ENCODE data around the gene SRGAP1.

SRGAP1 gene

DNA sequence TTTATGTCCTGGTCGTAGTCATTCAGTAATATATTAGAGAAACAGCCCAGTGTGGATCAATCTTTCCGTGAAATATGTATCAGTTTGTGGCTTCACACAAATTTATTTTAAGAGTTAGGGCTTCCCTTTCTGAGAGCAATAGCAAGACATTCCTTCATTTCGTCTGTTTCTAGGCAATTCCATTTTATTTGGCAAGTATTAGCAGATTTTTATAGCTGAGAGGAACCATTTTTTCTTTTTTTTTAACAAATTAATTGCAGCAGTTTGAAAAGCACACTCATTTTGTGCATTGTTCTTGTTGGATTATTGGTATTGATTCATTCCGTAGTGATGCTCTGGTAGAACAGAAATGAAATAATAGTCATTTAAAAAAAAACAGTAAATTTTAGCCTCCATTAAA lies 132.9 kb downstream of the SRGAP1 start:
- DNase-seq = peak; percentile 42

DNA sequence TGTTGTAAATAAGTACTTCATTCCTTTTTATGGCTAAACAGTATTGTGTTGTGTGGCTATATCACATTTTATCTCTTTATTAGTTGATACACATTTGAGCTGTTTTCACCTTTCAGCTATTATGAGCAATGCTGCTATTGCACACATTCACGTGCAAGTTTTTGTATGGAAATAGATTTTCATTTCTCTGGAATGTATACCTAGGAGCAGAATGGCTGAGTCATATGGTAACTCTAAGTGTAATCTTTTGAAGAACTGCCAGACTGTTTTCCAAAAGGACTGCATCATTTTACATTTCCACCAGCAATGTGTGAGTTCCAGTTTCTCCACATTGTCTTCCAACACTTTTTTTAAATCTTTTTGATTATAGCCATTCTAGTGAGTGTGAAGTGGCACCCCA lies 134.0 kb downstream of the SRGAP1 start:
- DNase-seq = peak; percentile 90

DNA sequence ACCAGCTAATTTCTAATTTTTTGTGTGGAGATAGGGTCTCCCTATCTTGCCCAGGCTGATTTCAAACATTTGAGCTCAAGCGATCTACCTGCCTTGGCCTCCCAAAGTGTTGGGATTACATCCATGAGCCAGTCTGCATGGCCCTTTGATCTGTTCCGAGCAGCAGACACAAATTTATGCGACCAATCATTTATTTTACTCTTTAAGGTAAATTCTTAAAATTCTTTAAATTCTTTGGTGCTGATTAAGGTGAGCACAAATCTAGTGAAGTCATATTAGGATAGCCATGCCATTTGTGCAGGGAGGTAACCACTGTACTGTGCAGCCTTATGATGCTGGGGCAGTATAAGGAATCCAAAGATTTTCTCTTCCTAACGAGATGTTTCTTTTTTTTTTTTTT lies 135.7 kb downstream of the SRGAP1 start:
- no peak for DNase-seq

DNA sequence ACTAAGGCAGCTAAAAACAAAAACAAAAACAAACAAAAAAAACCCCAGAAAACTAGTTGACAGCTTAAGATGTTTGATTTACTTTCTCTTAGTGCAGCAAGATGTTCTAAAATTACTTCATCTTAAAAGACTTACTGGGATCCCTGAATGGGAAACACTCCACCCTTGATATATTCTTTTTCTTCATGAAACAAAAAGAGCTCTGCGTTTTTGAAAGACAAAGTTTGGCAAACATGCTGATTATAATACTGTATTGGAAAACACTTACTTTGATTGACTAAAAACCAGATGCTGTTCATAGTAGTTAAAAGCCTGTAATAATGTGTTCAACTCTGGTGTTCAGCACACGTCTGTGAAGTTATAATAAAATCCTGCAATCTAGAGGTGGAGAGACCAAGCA lies 136.8 kb downstream of the SRGAP1 start:
- no peak for DNase-seq

DNA sequence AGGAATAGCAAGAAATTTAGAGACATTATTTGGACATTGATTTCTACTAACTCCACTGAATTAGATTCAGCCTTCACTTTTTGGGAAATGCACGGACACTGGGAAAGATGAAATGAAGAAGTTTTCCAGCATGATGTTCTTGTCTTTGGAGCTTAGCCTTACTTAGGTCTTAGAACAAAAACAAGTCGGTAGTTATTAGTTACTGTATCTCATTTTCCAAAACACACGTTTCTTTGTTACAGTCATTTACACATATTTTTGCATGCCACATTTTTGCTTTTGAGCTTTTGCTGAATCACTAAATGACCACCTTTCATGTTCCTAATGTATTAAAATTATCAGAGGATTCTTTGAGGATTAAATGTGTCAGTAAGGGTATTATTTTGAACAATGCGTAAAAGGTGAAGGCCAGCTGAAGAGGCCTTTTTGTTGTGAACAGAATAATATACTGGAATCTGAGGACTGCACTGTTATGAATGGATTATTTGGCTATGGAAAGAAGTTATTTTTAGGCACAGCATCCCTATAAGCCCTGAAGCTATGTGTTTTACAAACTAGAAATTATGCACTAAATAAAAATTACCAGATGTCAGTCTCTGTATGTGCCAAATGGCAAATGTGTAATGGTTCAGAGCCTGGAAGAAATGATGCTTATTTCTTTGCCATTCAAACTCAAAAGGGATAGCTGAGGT lies 138.2 kb downstream of the SRGAP1 start:
- no peak for DNase-seq

DNA sequence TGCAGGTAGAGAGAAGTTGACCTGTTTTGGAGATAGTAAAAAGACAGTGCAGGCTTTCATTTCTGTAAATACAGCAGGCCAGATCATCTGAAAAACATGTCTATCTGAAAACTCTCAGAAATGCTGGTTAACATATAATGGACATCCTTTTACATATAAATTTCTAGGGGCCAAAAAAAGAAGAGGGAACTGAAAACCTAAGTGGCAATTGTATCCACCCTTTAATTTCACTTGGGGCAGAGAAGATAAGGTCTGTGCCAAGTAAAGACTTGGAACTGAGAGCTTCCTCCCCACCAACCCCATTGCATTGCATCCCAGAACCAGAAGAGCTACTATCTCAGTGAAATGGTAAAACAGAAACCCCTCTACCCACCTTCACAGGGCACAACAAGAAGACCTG lies 141.0 kb downstream of the SRGAP1 start:
- no peak for DNase-seq

DNA sequence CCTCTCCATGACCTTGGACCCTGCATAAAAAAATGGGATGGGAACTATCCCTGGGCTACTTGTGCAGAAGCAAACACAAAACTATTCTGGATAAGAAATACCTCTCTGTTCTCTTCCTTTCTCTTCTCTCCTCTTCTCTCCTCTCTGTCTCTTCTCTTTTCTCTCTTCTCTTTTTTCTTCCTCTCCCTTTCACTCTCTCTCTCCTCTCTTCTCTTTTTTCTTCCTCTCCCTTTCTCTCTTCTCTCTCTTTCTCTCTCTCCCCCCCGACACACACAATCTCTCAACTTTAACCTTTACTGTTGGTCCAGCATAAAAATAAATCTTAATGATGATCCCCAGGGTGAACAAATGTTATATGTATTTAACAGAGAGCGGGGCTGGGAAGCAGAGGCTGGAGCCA lies 141.4 kb downstream of the SRGAP1 start:
- DNase-seq = no peak

DNA sequence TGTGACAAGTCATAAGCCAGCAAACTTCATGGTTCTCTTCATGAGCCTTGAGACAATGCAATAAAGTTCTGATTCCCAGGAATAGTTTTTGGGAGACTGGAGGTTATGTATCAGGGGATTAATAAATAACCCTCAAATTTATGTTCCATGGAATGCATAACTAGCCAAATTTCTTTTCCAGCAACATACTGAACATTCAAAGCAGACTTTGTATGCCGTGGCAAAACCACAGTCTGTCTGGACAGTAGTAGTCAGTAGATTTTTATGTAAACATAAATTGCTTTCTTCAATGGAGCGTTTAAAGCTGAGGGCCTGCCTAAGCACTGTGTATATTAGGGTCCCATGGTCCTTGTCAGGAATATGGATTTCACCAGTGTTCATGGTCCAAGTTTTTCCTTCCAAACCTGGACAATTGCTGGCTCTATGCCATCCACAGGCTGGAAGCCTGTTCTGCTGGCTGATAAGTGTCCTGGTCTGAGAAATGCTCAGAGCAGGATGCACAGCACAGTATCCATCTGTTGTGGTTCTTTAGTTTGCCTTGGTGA lies 144.9 kb downstream of the SRGAP1 start:
- DNase-seq = peak; percentile 71

DNA sequence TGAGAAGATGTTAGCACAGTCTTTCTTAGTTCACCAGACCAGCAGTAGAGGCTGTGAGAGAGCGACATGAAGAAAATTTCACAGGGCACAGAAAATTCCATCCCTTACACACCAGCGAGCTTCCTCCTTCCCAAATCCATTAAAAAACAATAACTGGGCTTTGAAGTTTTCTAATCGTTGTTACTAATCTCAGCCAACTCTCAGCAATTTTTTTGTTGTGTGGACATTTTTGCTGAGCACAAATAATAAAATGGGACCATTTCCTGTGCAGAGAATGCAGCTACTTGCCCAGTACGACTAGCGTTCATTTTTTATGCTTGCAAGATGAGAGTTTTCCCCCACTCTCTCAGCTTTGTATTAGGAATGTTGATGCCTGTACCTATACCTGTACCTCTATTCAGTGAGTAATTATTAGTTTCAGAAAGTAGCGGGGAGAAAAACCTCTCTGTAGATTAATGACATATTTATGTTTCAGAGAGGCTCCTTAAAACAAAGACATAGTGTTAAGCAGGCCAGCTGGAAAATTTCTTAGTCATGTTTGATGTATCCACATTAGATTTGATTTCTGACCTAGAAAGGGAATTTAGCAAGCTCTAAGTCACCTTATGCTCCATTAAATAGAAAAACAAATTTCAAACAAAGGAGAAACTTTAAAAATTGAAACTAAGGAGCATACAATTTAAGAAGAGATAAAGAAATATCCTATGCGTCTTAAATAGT lies 146.5 kb downstream of the SRGAP1 start:
- no peak for DNase-seq

DNA sequence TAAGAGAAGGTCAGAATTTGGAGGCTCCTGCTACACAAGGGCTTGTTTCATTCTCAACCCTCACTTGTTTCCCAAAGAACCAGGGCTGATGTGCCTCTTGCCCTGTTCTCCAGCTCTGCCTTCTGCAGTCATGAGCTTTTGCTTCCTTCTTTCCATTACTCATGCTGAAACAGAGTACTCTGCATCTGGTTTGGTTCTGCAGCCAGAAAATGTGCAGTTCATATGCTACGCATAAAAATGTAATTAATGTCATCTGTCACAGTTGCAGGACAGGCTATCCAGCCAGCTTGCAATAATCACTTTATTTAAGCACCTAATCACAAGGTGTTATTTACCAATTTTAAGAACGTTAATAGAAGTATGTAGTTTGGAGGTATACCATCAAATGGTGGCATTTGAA lies 150.2 kb downstream of the SRGAP1 start:
- DNase-seq = peak; percentile 72

DNA sequence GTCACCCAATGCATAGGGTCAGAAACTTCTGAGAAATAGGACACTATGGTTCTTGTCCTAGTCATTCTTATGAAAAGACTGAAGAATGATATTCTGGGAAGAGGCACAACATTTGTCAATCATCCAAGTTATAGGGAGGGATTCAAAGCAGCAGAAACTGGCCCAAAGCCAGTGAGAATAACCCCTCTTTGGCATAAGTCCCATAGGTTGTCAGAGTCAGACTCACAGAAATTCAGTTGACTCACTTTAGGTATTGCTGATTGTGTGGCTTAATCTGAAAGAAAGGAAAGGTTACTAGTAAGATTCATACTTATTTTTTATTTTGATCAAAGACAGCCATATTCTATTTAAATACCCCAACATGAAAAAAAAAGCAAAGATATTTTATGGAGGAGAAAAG lies 151.0 kb downstream of the SRGAP1 start:
- peak; percentile 57 for DNase-seq

DNA sequence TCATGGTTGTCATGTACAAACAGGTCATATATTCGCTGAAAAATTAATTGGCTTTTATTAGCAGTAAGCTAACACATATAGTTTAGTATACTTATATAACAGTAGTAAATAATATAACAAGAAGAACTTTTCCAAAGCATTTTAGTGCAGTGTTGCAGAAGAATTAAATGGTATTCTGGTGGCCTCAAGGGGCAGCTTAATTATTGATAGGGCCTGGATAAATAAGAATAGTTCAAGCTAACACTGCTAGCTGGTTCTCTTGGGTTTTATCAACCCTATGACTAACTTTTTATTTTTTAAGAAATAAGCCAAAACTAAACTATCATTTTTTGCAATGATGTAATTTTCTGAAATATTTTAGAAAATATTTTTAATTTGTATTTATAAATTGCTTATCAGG lies 152.1 kb downstream of the SRGAP1 start:
- no peak for DNase-seq

DNA sequence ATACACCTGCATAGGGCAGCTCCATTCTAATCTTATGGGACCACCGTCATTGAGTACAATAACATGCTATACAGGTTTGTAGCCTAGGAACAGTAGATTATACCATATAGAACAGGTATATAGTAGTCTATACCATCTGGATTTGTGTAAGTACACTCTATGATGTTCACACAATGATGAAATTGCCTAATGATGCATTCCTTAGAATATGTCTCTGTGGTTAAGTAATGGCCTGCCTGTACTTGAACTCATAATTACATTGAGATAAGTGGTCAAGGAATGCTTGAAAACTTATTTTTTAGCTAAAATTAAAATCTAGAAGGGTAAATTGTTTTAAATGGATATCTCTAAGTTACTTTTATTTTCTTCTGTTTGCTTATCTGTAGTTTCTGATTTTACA lies 152.7 kb downstream of the SRGAP1 start:
- DNase-seq = no peak

DNA sequence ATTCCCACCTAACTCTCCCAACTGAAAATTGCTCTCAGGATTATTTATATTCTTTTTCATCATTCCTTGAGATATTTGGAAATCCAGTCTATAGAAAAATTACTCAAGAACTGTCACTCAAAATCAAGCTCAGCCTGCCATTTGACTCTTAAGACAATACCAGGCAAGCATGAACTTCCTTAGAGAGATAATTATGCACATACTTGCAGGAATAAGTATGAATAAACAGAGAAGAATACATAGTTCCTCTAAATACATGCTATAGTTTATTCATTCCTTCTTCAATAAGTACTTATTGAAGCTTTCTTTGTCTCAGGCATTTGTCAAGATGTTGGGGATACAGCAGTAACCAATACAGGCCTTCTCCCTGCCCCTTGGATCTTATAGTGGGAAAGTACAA lies 154.1 kb downstream of the SRGAP1 start:
- DNase-seq = no peak

DNA sequence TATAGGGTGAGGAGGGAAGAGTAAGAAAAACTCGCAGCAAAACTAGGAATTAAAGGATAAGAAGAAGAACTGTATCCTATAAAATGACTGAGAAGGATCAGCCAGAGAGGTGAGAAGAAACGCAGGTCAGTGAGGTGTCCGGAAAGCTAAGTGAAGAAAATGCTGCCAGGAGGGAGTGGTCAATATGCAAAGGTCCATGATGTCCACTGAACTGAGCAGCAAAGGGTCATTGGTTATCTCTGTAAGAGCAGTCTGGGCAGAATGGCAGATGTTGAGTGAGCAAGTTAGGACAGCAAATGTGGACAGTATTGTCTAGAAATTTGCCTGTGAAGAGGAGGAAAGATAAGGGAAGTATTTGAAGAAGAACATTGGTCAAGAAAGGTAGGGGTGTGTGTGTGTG lies 155.4 kb downstream of the SRGAP1 start:
- DNase-seq = no peak

DNA sequence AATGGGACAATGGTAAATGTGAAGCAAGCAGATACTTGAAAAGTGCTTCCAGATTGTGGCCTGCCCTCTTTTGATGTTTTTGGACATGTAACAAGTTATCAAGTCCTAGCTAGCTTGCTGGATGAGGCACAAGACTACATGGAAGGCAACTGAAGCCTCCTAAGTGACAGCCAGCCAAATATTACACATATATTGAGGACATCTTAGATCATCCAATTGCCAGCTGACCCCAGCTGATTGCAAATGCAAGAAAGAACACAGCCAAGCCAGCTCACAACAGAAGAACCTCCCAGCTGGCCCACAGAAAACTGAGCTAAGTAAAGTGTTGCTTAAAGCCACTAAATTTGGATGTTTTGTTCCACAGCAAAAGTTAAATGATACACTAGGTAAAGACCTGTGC lies 156.9 kb downstream of the SRGAP1 start:
- DNase-seq = no peak

DNA sequence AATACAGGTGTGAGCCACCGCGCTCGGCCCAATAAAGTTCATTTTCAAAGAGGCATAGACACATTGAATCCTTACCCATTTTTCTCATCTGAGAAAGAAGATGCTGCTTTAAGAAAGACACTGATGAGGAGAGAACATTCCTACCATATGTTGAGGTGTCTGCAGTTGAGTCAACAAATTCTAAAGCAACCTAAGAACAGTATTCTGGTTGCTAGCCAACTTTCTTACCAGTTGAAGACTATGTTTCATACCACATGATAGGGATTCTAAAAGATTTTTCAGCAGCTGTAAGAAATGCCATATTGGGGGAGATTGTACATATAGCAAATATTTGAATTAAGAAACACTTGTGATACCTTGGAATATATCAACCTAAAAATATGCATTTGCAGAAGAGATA lies 160.1 kb downstream of the SRGAP1 start:
- peak; percentile 84 for DNase-seq

DNA sequence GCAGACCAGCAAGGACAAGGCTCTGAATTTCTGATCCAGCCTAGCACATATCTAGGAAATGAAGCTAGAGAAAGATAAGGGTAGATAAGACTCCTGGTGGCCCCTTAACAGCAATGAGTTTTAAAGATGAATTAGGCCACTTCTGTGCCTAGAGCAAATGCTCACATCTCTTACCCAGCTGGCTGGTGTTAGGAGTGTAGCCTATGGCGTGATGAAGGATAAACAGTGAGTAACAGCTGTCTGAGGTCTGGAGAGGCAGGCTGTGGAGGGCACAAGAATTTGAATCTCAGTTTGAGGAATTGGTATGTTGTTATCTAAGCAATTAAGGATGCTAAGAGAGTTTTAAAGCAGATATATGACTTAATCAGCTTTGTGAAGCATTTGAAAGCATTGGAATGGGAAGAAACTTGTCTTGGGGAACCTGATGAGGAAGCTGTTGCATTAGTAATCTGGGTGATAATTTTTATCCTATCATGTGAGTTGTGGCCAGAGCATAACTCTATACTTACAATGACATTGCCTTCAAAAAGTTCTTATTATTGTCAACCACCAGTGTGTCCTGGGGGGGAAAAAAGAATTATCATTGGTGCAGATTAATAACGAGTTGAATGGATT lies 161.8 kb downstream of the SRGAP1 start:
- DNase-seq = peak; percentile 87

DNA sequence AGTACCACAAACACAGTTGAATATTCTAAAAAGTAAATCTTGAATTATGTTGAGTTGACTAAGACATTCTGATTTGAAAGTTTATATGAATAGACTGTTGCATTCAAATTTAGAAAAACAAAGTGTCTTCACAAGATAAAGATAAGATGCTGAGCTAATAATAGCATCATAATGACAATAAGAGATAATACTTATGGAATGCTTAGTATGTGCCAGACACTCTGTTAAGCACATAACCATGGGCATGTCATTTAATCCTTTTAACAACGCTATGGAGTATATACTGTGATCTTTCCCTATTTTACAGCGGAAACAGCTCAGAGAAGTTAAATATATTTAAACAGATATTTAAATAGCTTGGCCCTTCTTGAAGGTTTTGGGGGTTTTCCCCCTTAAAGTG lies 163.4 kb downstream of the SRGAP1 start:
- DNase-seq = peak; percentile 58

DNA sequence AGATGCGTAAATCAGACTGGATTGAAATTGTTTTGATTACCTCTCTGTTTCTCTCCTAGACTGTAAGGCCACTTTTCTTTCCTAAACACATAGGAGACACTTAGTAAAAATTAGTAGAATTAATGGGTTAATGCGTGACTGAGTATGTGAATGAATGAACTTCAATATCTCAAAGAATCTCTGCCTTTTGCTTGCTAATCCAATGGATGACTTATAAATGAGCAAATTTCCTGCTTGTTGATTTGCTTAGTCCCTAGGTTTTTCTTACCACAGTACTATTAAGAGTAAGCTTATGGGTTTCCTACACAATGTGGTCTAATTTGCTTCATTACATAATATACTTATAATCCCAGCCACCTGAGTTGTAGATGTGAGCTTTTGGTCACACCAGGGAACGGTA lies 164.1 kb downstream of the SRGAP1 start:
- no peak for DNase-seq

DNA sequence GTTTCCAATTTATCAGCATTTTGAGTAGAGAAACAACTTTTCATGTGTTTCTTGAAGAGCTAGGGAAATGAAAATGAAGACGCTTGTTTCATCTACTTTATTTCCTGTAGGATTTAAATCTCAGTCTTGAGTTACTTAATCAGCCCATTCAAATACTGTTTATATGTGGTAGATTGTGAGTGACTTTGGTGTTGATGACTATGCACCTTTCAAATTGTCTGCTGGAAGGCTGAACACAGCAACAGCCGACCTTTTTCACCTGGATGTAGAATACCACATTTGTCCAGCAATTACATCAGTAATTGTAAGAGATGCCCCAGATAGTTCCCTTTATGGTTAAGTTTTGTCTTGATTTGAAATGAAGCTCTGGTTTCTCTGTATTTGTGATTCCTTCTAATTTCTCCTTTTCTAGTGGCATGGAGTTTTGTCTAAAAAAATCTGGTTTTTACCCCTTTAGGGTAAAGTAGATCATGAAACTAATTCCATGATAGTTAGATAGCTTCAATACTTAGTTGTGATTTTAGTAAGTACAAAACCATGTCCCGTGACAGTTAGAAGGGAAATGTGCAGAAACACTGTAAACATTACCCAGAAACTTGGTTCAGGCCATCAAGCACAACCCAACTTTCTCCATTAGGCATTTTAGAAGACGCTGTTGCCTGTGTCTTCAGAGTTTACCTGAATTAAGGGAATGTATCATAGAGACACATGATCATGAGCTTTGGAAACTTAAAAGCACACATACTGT lies 165.0 kb downstream of the SRGAP1 start:
- no peak for DNase-seq

DNA sequence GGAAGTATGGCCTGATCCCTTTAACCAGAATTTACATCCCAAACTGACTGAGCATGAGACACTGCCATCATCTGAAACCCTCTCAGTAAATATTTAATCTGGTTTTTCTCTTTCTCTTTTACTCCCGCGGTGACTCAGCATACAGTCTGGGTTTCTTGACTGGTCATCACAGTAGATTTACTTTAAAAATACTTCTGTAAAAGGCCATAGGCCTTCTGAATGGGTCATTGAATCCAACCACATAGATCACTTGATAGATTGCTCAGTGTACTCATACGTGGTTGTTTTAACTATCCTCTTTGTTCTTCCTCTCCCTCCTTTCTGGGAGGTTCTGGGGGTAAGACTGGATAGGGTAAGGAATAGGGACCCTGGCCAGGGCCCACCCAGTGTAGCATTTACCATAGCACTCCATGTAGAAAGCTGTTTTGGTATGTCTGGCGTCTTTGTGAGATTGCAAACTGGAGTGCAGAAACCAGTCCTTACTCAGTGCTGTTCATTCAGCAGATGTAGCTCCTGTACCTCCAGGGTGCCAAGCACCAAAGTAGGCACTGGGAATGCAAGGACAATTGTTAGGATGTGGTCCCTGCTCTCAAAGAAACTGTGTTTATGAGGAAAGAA lies 165.7 kb downstream of the SRGAP1 start:
- DNase-seq = peak; percentile 76

DNA sequence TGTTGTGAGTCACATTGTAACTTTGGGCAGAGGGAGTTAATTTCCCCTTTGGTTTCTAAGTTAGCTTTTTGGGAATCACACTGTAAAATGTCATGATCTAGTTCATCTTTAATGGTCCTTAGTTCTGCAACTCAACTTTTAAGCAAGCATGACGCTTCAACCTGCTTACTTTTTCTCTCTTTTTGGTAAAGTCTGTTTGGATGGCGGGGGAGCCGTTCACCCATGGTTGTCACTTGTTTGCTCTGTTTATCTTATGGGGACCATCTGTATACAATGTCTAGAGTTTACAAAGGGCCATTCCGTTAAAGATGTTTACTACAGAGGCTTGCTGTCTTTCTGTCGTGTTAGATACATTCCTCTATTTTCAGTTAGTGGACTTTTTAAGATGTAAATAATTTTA lies 172.0 kb downstream of the SRGAP1 start:
- no peak for DNase-seq

Data from fibroblast of skin of right biceps (primary cell).